ENCODE measurements around the gene STH. TPM values are rescaled to one million over a fixed set of nuclear protein-coding genes. Genes with fewer than 3 reads are reported as not detected.
A peak's percentile ranks its signal among the peaks of the same experiment; 100 is the strongest.

STH gene
- total and polyA plus RNA-seq, 9 of the 15 experiments (the other 6 are each of a cell fraction or from before 2014, with no cell fraction given) = not detected

- intact Hi-C loops (cut with micrococcal nuclease) = no loop called here
- no TSS peak for BruUV-seq (replicated peaks)
- H3K9me3 ChIP-seq (replicated peaks; ENCODE audit: control insufficient read depth, insufficient read depth, low read depth, low read length) = no peaks in the 10 kb centered on the region
- DNase-seq (ENCODE audit: extremely low read depth in 1 of 4, low spot score in 3 of 4) (no peak), ATAC-seq (no peak), FAIRE-seq (no peak)
- no peak overlapping the region for H3K4me3 ChIP-seq
- H2AFZ ChIP-seq (ENCODE audit: low read depth, low read length) = no peak overlapping the region
- no peaks in the 10 kb centered on the region for H4K20me1 ChIP-seq (replicated peaks; ENCODE audit: control insufficient read depth, insufficient read depth, low read length)
- H3K4me1 ChIP-seq (replicated peaks in 1 of 2; ENCODE audit: control insufficient read depth in 2 of 2, insufficient read depth in 2 of 2, low read length in 2 of 2) = peaks cover 0 to 5% of the 10 kb centered on the region in 2 experiments; a peak in 2 of 5 replicates
- no peak for TF ChIP-seq RERE (CRISPR knock-in tag; IDR thresholded peaks at IDR 0.05; ENCODE audit: borderline replicate concordance)
- TF ChIP-seq RBM25 (IDR thresholded peaks at IDR 0.05; ENCODE audit: low read depth, low read length, severe bottlenecking) = peak; percentile 28
- TF ChIP-seq ZNF121 (CRISPR knock-in tag; conservative IDR thresholded peaks at IDR 0.05) = peak; percentile 70
- H3K27me3 ChIP-seq (ENCODE audit: control insufficient read depth in 2 of 2, insufficient read depth in 2 of 2, low read length in 2 of 2) = no peaks in the 10 kb centered on the region
- H3K9me1 ChIP-seq (ENCODE audit: control insufficient read depth, insufficient read depth, low read length) = no peaks in the 10 kb centered on the region
- POLR2A ChIA-PET = no interaction called here
- CTCF ChIA-PET (ENCODE audit: low intra/inter-chr PET ratio) = interaction anchor here (0.6 to 0.7 kb wide), 2 partner anchors 19 to 166 kb away, joined by 3 to 4 read pairs; no protein-coding TSS in a partner anchor
- H3K27ac ChIP-seq (ENCODE audit: extremely low read depth, low read depth, low read length) = no peak overlapping the region
- peaks cover 95% of the 10 kb centered on the region for H3K36me3 ChIP-seq (ENCODE audit: control insufficient read depth, insufficient read depth, low read length)
- H3K79me2 ChIP-seq (ENCODE audit: control insufficient read depth, insufficient read depth, low read length) = peaks cover 13% of the 10 kb centered on the region; the same call in 2 of the 3 replicates
- 97% methylated on average over 5 of the region's 5 CpGs for WGBS (ENCODE audit: insufficient coverage, low coverage, missing lambda C conversion rate)
- in situ Hi-C loops (cut with MboI) = no loop called here
- no peak overlapping the region for H3K9ac ChIP-seq (ENCODE audit: insufficient read depth in 1 of 2, low read depth in 2 of 2, low read length in 2 of 2)
- H3K4me2 ChIP-seq (ENCODE audit: insufficient read depth, low read length) = no peak overlapping the region
These were observed 48.3 kb downstream of the STH start for GRCh38 chr17:46047398-46047797.

All from K562 (cell line).